ENCODE measurements around the gene HCRTR1.

- no peak for TF ChIP-seq CTCF (IDR thresholded peaks at IDR 0.05; ENCODE audit: extremely low read depth in 1 of 2, insufficient read depth in 1 of 2, low read depth in 1 of 2, low read length in 2 of 2)
- TF ChIP-seq POLR2AphosphoS5 (IDR thresholded peaks at IDR 0.05; ENCODE audit: insufficient read depth, low read depth, low read length) = peak; percentile 10
- TF ChIP-seq POLR2A (IDR thresholded peaks at IDR 0.05; ENCODE audit: low read depth, low read length) = no peak
- TF ChIP-seq JUN (IDR thresholded peaks at IDR 0.05; ENCODE audit: borderline replicate concordance, insufficient read depth, insufficient read length, low read depth) = no peak
- no peak for TF ChIP-seq EZH2 (IDR thresholded peaks at IDR 0.05; ENCODE audit: borderline replicate concordance, low read depth, low read length, severe bottlenecking)
- no peak for TF ChIP-seq MYC (IDR thresholded peaks at IDR 0.05; ENCODE audit: low read depth, low read length)
- no peak for TF ChIP-seq MAX (IDR thresholded peaks at IDR 0.05; ENCODE audit: insufficient read depth, insufficient read length)
These were observed 30.8 kb upstream of the HCRTR1 start for GRCh38 chr1:31586376-31587327.

All from endothelial cell of umbilical vein (primary cell).